Measurements from ENCODE around the gene PDE9A.

The PDE9A gene

DNA sequence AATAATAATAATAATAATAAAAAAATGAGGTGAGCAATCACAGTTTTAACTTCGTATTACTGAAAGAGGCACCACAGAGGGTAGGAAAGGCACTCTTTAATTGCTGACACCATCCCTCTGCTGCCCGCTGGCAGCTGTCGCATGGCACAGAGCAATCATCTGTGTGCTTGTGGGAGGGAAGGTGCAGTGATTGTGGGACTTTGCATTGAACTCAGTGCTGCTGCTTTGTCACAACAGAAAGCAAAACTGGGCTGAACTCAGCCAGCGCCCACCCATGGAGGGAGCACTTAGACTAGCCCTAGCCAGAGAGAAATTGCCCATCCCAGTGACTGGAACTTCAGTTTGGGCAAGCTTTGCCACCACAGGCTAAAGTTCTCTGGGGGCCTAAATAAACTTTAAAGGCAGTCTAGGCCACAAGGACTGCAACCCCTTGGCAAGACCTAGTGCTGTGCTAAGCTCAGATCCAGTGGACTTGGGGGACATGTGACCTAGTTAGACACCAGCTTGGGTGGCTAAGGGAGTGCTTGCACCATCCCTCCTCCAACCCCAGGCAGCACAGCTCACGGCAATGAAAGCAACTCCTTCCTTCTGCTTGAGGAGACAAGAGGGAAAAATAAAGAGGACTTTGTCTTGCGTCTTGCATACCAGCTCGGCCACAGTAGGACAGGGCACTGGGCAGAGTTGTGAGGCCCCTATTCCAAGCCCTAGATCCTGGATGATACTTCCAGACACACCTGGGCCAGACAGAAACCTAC, 166.6 kb downstream of the PDE9A start:
- DNase-seq (ENCODE audit: low read depth in 1 of 2, low spot score in 1 of 2), result no peak

DNA sequence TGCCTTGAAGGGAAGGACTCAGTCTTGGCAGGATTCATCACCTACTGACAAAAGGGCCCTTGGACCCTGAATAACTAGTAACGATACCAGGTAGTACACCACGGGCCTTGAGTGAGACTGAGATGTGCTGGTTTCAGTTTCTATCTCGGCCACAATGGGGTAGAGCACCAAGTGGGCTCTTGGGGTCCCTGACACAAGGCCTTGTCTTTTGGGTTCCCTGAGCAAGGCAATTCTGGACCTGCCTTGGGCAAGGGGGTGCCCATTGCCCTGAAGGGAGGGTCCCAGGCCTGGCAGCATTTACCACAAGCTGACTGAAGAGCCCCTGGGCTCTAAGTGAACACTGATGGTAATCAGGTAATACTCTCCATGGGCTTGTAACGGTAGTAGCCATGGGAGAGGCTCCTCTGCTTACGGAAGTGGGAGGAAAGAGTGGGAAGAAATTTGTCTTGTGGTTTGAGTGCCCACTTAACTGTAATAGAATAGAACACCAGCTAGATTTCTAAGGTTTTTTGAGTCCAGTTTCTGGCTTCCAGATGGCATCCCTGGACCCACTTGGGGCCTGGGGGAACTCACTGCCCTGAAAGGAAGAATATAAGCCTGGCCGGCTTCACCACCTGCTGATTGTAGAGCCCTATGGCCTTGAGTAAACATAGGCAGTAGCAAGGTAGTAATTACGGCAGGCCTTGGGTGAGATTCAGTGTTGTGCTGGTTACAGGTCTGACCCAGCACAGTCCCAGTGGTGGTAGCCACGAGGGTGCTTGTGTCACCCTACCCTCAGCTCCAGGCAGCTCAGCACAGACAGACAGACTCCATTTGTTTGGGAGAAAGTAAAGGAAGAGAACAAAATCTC, 167.4 kb downstream of the PDE9A start:
- no peak for DNase-seq (ENCODE audit: low read depth in 1 of 2, low spot score in 1 of 2)
